Measurements from ENCODE around the gene DIS3L2. TPM values are rescaled to one million over a fixed set of nuclear protein-coding genes. Genes with fewer than 3 reads are reported as not detected.
A peak's percentile ranks its signal among the peaks of the same experiment; 100 is the strongest.

DIS3L2 gene
- total and polyA plus RNA-seq, 10 donors, result 9.1 to 59.8 (median 35.4) TPM

- Histone ChIP-seq H3K9me3 (peaks cover 0 to 3% (median 0%) of the 10 kb centered on the region in 8 donors), H3K4me3 (no peak overlapping the region), H3K27ac (no peak overlapping the region), H3K27me3 (replicated peaks in 1 of 7) (no peaks in the 10 kb centered on the region), H3K36me3 (peaks cover 0 to 60% (median 0%) of the 10 kb centered on the region in 6 donors), H3K4me1 (peaks cover 10 to 29% (median 17%) of the 10 kb centered on the region in 6 donors)
- WGBS, 5 donors, result 87 to 98% (median 91%) methylated on average over 7 of the region's 7 CpGs
- no peak for TF ChIP-seq POLR2A (IDR thresholded peaks at IDR 0.05)
- no peak for TF ChIP-seq POLR2AphosphoS5 (IDR thresholded peaks at IDR 0.05)
- no peak for TF ChIP-seq CTCF (IDR thresholded peaks at IDR 0.05 in 8 of 11, conservative IDR thresholded peaks at IDR 0.05 in 3 of 11)
- no peak for DNase-seq
- intact Hi-C loops (cut with DNase I; ENCODE audit: low total_unique reads), result no loop called here
Measured at GRCh38 chr2:232306741-232307305, 345.3 kb downstream of the DIS3L2 start.

- TF ChIP-seq POLR2A (IDR thresholded peaks at IDR 0.05) (no peak), CTCF (IDR thresholded peaks at IDR 0.05 in 8 of 11, conservative IDR thresholded peaks at IDR 0.05 in 3 of 11) (no peak), POLR2AphosphoS5 (IDR thresholded peaks at IDR 0.05) (no peak)
- WGBS, 5 donors, result 76 to 91% (median 83%) methylated on average over 3 of the region's 3 CpGs
- no peak for DNase-seq
- H3K4me1 ChIP-seq, result peaks cover 10 to 29% (median 17%) of the 10 kb centered on the region in 6 donors
- intact Hi-C loops (cut with DNase I; ENCODE audit: low total_unique reads), result no loop called here
- H3K9me3 ChIP-seq, result peaks cover 0 to 14% (median 9%) of the 10 kb centered on the region in 8 donors
- peak overlapping the region in 1 of 8 donors; percentile 77 for H3K27ac ChIP-seq
- no peaks in the 10 kb centered on the region for H3K27me3 ChIP-seq (replicated peaks in 1 of 7)
- peaks cover 0 to 55% (median 0%) of the 10 kb centered on the region in 6 donors for H3K36me3 ChIP-seq
- no peak overlapping the region for H3K4me3 ChIP-seq
Measured at GRCh38 chr2:232307854-232308253, 346.3 kb downstream of the DIS3L2 start.

- intact Hi-C loops (cut with DNase I; ENCODE audit: low total_unique reads), result no loop called here
- H3K27ac ChIP-seq, result peak overlapping the region in 2 of 8 donors; percentile 58 to 77
- H3K9me3 ChIP-seq, result peaks cover 0 to 21% (median 18%) of the 10 kb centered on the region in 8 donors
- peaks cover 0 to 44% (median 0%) of the 10 kb centered on the region in 6 donors for H3K36me3 ChIP-seq
- H3K4me3 ChIP-seq, result no peak overlapping the region
- DNase-seq, result no peak
- H3K27me3 ChIP-seq (replicated peaks in 1 of 7), result no peaks in the 10 kb centered on the region
- TF ChIP-seq POLR2AphosphoS5 (IDR thresholded peaks at IDR 0.05) (no peak), CTCF (IDR thresholded peaks at IDR 0.05 in 8 of 11, conservative IDR thresholded peaks at IDR 0.05 in 3 of 11) (no peak), POLR2A (IDR thresholded peaks at IDR 0.05) (no peak)
- WGBS, 5 donors, result 79 to 92% (median 89%) methylated on average over 3 of the region's 3 CpGs
- H3K4me1 ChIP-seq, result peaks cover 10 to 37% (median 18%) of the 10 kb centered on the region in 6 donors
Measured at GRCh38 chr2:232308986-232309385, 347.5 kb downstream of the DIS3L2 start.

- H3K36me3 ChIP-seq, result peaks cover 0 to 38% (median 0%) of the 10 kb centered on the region in 6 donors
- intact Hi-C loops (cut with DNase I; ENCODE audit: low total_unique reads), result no loop called here
- H3K27me3 ChIP-seq (replicated peaks in 1 of 7), result no peaks in the 10 kb centered on the region
- no peak for TF ChIP-seq CTCF (IDR thresholded peaks at IDR 0.05 in 8 of 11, conservative IDR thresholded peaks at IDR 0.05 in 3 of 11)
- no peak for TF ChIP-seq POLR2AphosphoS5 (IDR thresholded peaks at IDR 0.05)
- H3K4me1 ChIP-seq, result peaks cover 12 to 43% (median 24%) of the 10 kb centered on the region in 6 donors
- no peak overlapping the region for H3K4me3 ChIP-seq
- peak overlapping the region in 5 of 8 donors; percentile 30 to 77 (median 39) for H3K27ac ChIP-seq
- DNase-seq, result no peak
- 78 to 99% (median 88%) methylated on average over 4 of the region's 4 CpGs for WGBS, 5 donors
- peaks cover 0 to 21% (median 18%) of the 10 kb centered on the region in 8 donors for H3K9me3 ChIP-seq
Measured at GRCh38 chr2:232309592-232309991, 348.1 kb downstream of the DIS3L2 start.
